ENCODE data around the gene CD82.

CD82 gene

GRCh38 chr11:44528103-44528502 is 37.4 kb upstream of the CD82 start:
- no peaks in the 10 kb centered on the region for H3K36me3 ChIP-seq (ENCODE audit: control insufficient read depth, low read length)
- no peak overlapping the region for H3K27ac ChIP-seq (ENCODE audit: low read depth, low read length)
- H3K27me3 ChIP-seq (ENCODE audit: control insufficient read depth, low read length) = peaks cover 36% of the 10 kb centered on the region
- no peak overlapping the region for H3K4me3 ChIP-seq (ENCODE audit: low read length)
- H3K4me2 ChIP-seq (ENCODE audit: low read length) = no peak overlapping the region
- TF ChIP-seq EZH2phosphoT487 (IDR thresholded peaks at IDR 0.05; ENCODE audit: borderline replicate concordance, low read length) (no peak), CTCF (IDR thresholded peaks at IDR 0.05; ENCODE audit: low read depth, low read length, poor library complexity, severe bottlenecking) (no peak)
- H3F3A ChIP-seq (ENCODE audit: control insufficient read depth, insufficient read depth) = no peaks in the 10 kb centered on the region
- no peaks in the 10 kb centered on the region for H3K9me3 ChIP-seq (ENCODE audit: control insufficient read depth, insufficient read depth, low read length)
- H4K20me1 ChIP-seq (ENCODE audit: control insufficient read depth, insufficient read depth, low read depth, low read length) = 0 out of 2 replicates have a peak, but pooled peaks cover 6% of the 10 kb centered on the region
- H3K9me2 ChIP-seq (replicated peaks; ENCODE audit: control insufficient read depth, low read length) = no peaks in the 10 kb centered on the region
- H3K79me2 ChIP-seq (ENCODE audit: control insufficient read depth, low read length) = no peaks in the 10 kb centered on the region
- peaks cover 15% of the 10 kb centered on the region for H3K4me1 ChIP-seq (ENCODE audit: control insufficient read depth, low read length)

- Histone ChIP-seq H3K9me3 (ENCODE audit: control insufficient read depth, insufficient read depth, low read length) (no peaks in the 10 kb centered on the region), H4K20me1 (ENCODE audit: control insufficient read depth, insufficient read depth, low read depth, low read length) (0 out of 2 replicates have a peak, but pooled peaks cover 6% of the 10 kb centered on the region), H3K9me2 (replicated peaks; ENCODE audit: control insufficient read depth, low read length) (no peaks in the 10 kb centered on the region), H3K4me1 (ENCODE audit: control insufficient read depth, low read length) (peaks cover 17% of the 10 kb centered on the region), H3F3A (ENCODE audit: control insufficient read depth, insufficient read depth) (no peaks in the 10 kb centered on the region), H3K4me2 (ENCODE audit: low read length) (no peak overlapping the region), H3K4me3 (ENCODE audit: low read length) (no peak overlapping the region), H3K27ac (ENCODE audit: low read depth, low read length) (no peak overlapping the region), H3K27me3 (ENCODE audit: control insufficient read depth, low read length) (peaks cover 36% of the 10 kb centered on the region), H3K36me3 (ENCODE audit: control insufficient read depth, low read length) (no peaks in the 10 kb centered on the region), H3K79me2 (ENCODE audit: control insufficient read depth, low read length) (no peaks in the 10 kb centered on the region)
- no peak for TF ChIP-seq CTCF (IDR thresholded peaks at IDR 0.05; ENCODE audit: low read depth, low read length, poor library complexity, severe bottlenecking)
- TF ChIP-seq EZH2phosphoT487 (IDR thresholded peaks at IDR 0.05; ENCODE audit: borderline replicate concordance, low read length) = no peak
Observed at GRCh38 chr11:44528581-44528980, 36.9 kb upstream of the CD82 start.

GRCh38 chr11:44529895-44530412 is 35.5 kb upstream of the CD82 start:
- Histone ChIP-seq H3K36me3 (ENCODE audit: control insufficient read depth, low read length) (no peaks in the 10 kb centered on the region), H3K4me1 (ENCODE audit: control insufficient read depth, low read length) (peaks cover 17% of the 10 kb centered on the region), H3F3A (ENCODE audit: control insufficient read depth, insufficient read depth) (no peaks in the 10 kb centered on the region), H4K20me1 (ENCODE audit: control insufficient read depth, insufficient read depth, low read depth, low read length) (0 out of 2 replicates have a peak, but pooled peaks cover 6% of the 10 kb centered on the region), H3K9me2 (replicated peaks; ENCODE audit: control insufficient read depth, low read length) (no peaks in the 10 kb centered on the region), H3K4me2 (ENCODE audit: low read length) (no peak overlapping the region), H3K27me3 (ENCODE audit: control insufficient read depth, low read length) (peaks cover 43% of the 10 kb centered on the region), H3K27ac (ENCODE audit: low read depth, low read length) (no peak overlapping the region), H3K4me3 (ENCODE audit: low read length) (no peak overlapping the region), H3K9me3 (ENCODE audit: control insufficient read depth, insufficient read depth, low read length) (no peaks in the 10 kb centered on the region), H3K79me2 (ENCODE audit: control insufficient read depth, low read length) (no peaks in the 10 kb centered on the region)
- TF ChIP-seq EZH2phosphoT487 (IDR thresholded peaks at IDR 0.05; ENCODE audit: borderline replicate concordance, low read length) (no peak), CTCF (IDR thresholded peaks at IDR 0.05; ENCODE audit: low read depth, low read length, poor library complexity, severe bottlenecking) (no peak)

Data from DOHH2 (cell line).